Measurements from ENCODE around the gene HES5. TPM values are rescaled to one million over a fixed set of nuclear protein-coding genes. Genes with fewer than 3 reads are reported as not detected.

The HES5 gene
- total RNA-seq, 2 donors from 2014 or later = not detected

GRCh38 chr1:2496087-2496622 lies 33.9 kb downstream of the HES5 start:
- Mint-ChIP-seq H3K9me3 (no peaks in the 10 kb centered on the region), H3K27ac (peak overlapping the region in 1 of 2 donors; percentile 71), H3K36me3 (no peaks in the 10 kb centered on the region), H3K27me3 (no peaks in the 10 kb centered on the region), H3K4me3 (no peak overlapping the region), H3K4me1 (ENCODE audit: low read depth in 2 of 2) (peaks cover 21 to 25% of the 10 kb centered on the region in 2 donors)
- ATAC-seq (peak; percentile 39 to 57), DNase-seq (ENCODE audit: low spot score) (no peak)

- peaks cover 21 to 25% of the 10 kb centered on the region in 2 donors for H3K4me1 Mint-ChIP-seq (ENCODE audit: low read depth in 2 of 2)
- no peak overlapping the region for H3K27ac Mint-ChIP-seq
- DNase-seq (ENCODE audit: low spot score) = no peak
- H3K9me3 Mint-ChIP-seq = no peaks in the 10 kb centered on the region
- no peak for ATAC-seq
- no peak overlapping the region for H3K4me3 Mint-ChIP-seq
- no peaks in the 10 kb centered on the region for H3K36me3 Mint-ChIP-seq
- no peaks in the 10 kb centered on the region for H3K27me3 Mint-ChIP-seq
These were observed 34.5 kb downstream of the HES5 start for GRCh38 chr1:2495546-2495945.

- Mint-ChIP-seq H3K27ac (no peak overlapping the region), H3K9me3 (no peaks in the 10 kb centered on the region), H3K27me3 (no peaks in the 10 kb centered on the region), H3K36me3 (no peaks in the 10 kb centered on the region), H3K4me3 (no peak overlapping the region), H3K4me1 (ENCODE audit: low read depth in 2 of 2) (peaks cover 16 to 21% of the 10 kb centered on the region in 2 donors)
- DNase-seq (ENCODE audit: low spot score) = no peak
- ATAC-seq = no peak
These were observed 35.0 kb downstream of the HES5 start for GRCh38 chr1:2495026-2495425.

GRCh38 chr1:2494323-2494693 lies 35.8 kb downstream of the HES5 start:
- DNase-seq (ENCODE audit: low spot score) = no peak
- Mint-ChIP-seq H3K27me3 (no peaks in the 10 kb centered on the region), H3K4me3 (no peak overlapping the region), H3K36me3 (no peaks in the 10 kb centered on the region), H3K9me3 (no peaks in the 10 kb centered on the region), H3K4me1 (ENCODE audit: low read depth in 2 of 2) (peaks cover 15 to 21% of the 10 kb centered on the region in 2 donors), H3K27ac (peak overlapping the region in 1 of 2 donors; percentile 33)
- ATAC-seq = no peak

- Mint-ChIP-seq H3K27ac (peak overlapping the region; percentile 29 to 33), H3K9me3 (peaks cover 2% of the 10 kb centered on the region), H3K4me1 (ENCODE audit: low read depth in 2 of 2) (peaks cover 15 to 21% of the 10 kb centered on the region in 2 donors), H3K27me3 (no peaks in the 10 kb centered on the region), H3K4me3 (no peak overlapping the region), H3K36me3 (peaks cover 3% of the 10 kb centered on the region)
- DNase-seq (ENCODE audit: low spot score) (no peak), ATAC-seq (no peak)
These were observed 36.3 kb downstream of the HES5 start for GRCh38 chr1:2493691-2494322.

- Mint-ChIP-seq H3K27me3 (no peaks in the 10 kb centered on the region), H3K4me1 (ENCODE audit: low read depth in 2 of 2) (peaks cover 15 to 21% of the 10 kb centered on the region in 2 donors), H3K27ac (no peak overlapping the region), H3K9me3 (peaks cover 7% of the 10 kb centered on the region), H3K4me3 (no peak overlapping the region), H3K36me3 (peaks cover 8% of the 10 kb centered on the region)
- ATAC-seq (no peak), DNase-seq (ENCODE audit: low spot score) (no peak)
These were observed 36.8 kb downstream of the HES5 start for GRCh38 chr1:2493218-2493617.

GRCh38 chr1:2492091-2492490 lies 38.0 kb downstream of the HES5 start:
- Mint-ChIP-seq H3K4me3 (no peak overlapping the region), H3K4me1 (ENCODE audit: low read depth in 2 of 2) (peaks cover 15 to 21% of the 10 kb centered on the region in 2 donors), H3K27me3 (no peaks in the 10 kb centered on the region), H3K27ac (no peak overlapping the region), H3K36me3 (peaks cover 14% of the 10 kb centered on the region), H3K9me3 (peaks cover 7% of the 10 kb centered on the region)
- DNase-seq (ENCODE audit: low spot score) = no peak
- ATAC-seq = no peak

- H3K9me3 Mint-ChIP-seq = peaks cover 7% of the 10 kb centered on the region
- H3K36me3 Mint-ChIP-seq = peaks cover 14% of the 10 kb centered on the region
- H3K4me1 Mint-ChIP-seq (ENCODE audit: low read depth in 2 of 2) = peaks cover 9 to 15% of the 10 kb centered on the region in 2 donors
- H3K4me3 Mint-ChIP-seq = no peak overlapping the region
- H3K27me3 Mint-ChIP-seq = no peaks in the 10 kb centered on the region
- DNase-seq (ENCODE audit: low spot score) (no peak), ATAC-seq (no peak)
- H3K27ac Mint-ChIP-seq = no peak overlapping the region
These were observed 40.4 kb downstream of the HES5 start for GRCh38 chr1:2489615-2490014.

- no peak overlapping the region for H3K4me3 Mint-ChIP-seq
- peaks cover 9 to 13% of the 10 kb centered on the region in 2 donors for H3K4me1 Mint-ChIP-seq (ENCODE audit: low read depth in 2 of 2)
- DNase-seq (ENCODE audit: low spot score) (no peak), ATAC-seq (no peak)
- H3K27ac Mint-ChIP-seq = no peak overlapping the region
- H3K27me3 Mint-ChIP-seq = no peaks in the 10 kb centered on the region
- H3K36me3 Mint-ChIP-seq = peaks cover 14% of the 10 kb centered on the region
- peaks cover 7% of the 10 kb centered on the region for H3K9me3 Mint-ChIP-seq
These were observed 41.4 kb downstream of the HES5 start for GRCh38 chr1:2488688-2489087.

- ATAC-seq = no peak
- peaks cover 6% of the 10 kb centered on the region in 2 donors for H3K4me1 Mint-ChIP-seq (ENCODE audit: low read depth in 2 of 2)
- H3K27me3 Mint-ChIP-seq = no peaks in the 10 kb centered on the region
- H3K27ac Mint-ChIP-seq = no peak overlapping the region
- H3K36me3 Mint-ChIP-seq = peaks cover 14% of the 10 kb centered on the region
- H3K9me3 Mint-ChIP-seq = peaks cover 7% of the 10 kb centered on the region
- DNase-seq (ENCODE audit: low spot score) = no peak
- H3K4me3 Mint-ChIP-seq = no peak overlapping the region
These were observed 43.5 kb downstream of the HES5 start for GRCh38 chr1:2486558-2486957.

- Mint-ChIP-seq H3K4me1 (ENCODE audit: low read depth in 2 of 2) (peaks cover 6% of the 10 kb centered on the region in 2 donors), H3K27me3 (no peaks in the 10 kb centered on the region), H3K4me3 (no peak overlapping the region), H3K27ac (no peak overlapping the region), H3K36me3 (peaks cover 14% of the 10 kb centered on the region), H3K9me3 (peaks cover 7% of the 10 kb centered on the region)
- no peak for ATAC-seq
- no peak for DNase-seq (ENCODE audit: low spot score)
These were observed 44.0 kb downstream of the HES5 start for GRCh38 chr1:2486041-2486440.

GRCh38 chr1:2483970-2484369 lies 46.1 kb downstream of the HES5 start:
- Mint-ChIP-seq H3K4me1 (ENCODE audit: low read depth in 2 of 2) (peaks cover 6% of the 10 kb centered on the region in 2 donors), H3K27ac (no peak overlapping the region), H3K4me3 (no peak overlapping the region), H3K9me3 (peaks cover 6% of the 10 kb centered on the region), H3K27me3 (no peaks in the 10 kb centered on the region), H3K36me3 (peaks cover 12% of the 10 kb centered on the region)
- ATAC-seq (no peak), DNase-seq (ENCODE audit: low spot score) (no peak)

GRCh38 chr1:2483026-2483425 lies 47.0 kb downstream of the HES5 start:
- H3K36me3 Mint-ChIP-seq = peaks cover 4% of the 10 kb centered on the region
- H3K27ac Mint-ChIP-seq = no peak overlapping the region
- peaks cover 6% of the 10 kb centered on the region in 2 donors for H3K4me1 Mint-ChIP-seq (ENCODE audit: low read depth in 2 of 2)
- ATAC-seq (no peak), DNase-seq (ENCODE audit: low spot score) (no peak)
- no peaks in the 10 kb centered on the region for H3K9me3 Mint-ChIP-seq
- H3K27me3 Mint-ChIP-seq = no peaks in the 10 kb centered on the region
- H3K4me3 Mint-ChIP-seq = no peak overlapping the region

GRCh38 chr1:2482588-2482987 lies 47.5 kb downstream of the HES5 start:
- Mint-ChIP-seq H3K4me3 (no peak overlapping the region), H3K27me3 (no peaks in the 10 kb centered on the region), H3K36me3 (no peaks in the 10 kb centered on the region), H3K4me1 (ENCODE audit: low read depth in 2 of 2) (peaks cover 6% of the 10 kb centered on the region in 2 donors), H3K27ac (no peak overlapping the region), H3K9me3 (no peaks in the 10 kb centered on the region)
- DNase-seq (ENCODE audit: low spot score) = no peak
- no peak for ATAC-seq

GRCh38 chr1:2481885-2482284 lies 48.2 kb downstream of the HES5 start:
- Mint-ChIP-seq H3K27ac (no peak overlapping the region), H3K9me3 (no peaks in the 10 kb centered on the region), H3K27me3 (no peaks in the 10 kb centered on the region), H3K4me1 (ENCODE audit: low read depth in 2 of 2) (peaks cover 6% of the 10 kb centered on the region in 2 donors), H3K4me3 (no peak overlapping the region), H3K36me3 (no peaks in the 10 kb centered on the region)
- DNase-seq (ENCODE audit: low spot score) = no peak
- no peak for ATAC-seq

Data from natural killer cell treated with Interleukin-12 subunit alpha and Interleukin-12 subunit beta and Interleukin-15 and Interleukin-18, amount 100 ng/mL, for 72 hours (primary cell).